H1 (cell line): Measurements from ENCODE around the gene PCDHB12. TPM values are rescaled to one million over a fixed set of nuclear protein-coding genes. Genes with fewer than 3 reads are reported as not detected.

Source experiments
- CTCF ChIA-PET: fragments of 300-600 bp; sonication (Branson Sonifier 250); formaldehyde crosslinking; loops from one replicate; lab custom pipeline; 2021; ENCODE audit not compliant: partially characterized antibody; lab: Charles Lee
- POLR2A ChIA-PET: fragments of 300-600 bp; sonication (Branson Sonifier 250); formaldehyde crosslinking; loops from one replicate; lab custom pipeline; 2021; ENCODE audit warnings: inconsistent platforms; ENCODE audit not compliant: partially characterized antibody; lab: Charles Lee
- DNase-seq, 2 experiments: peaks; one replicate each; pipeline versions ENCODE4 v3.0.0 to v3.0.0-alpha.2; 2010 to 2022; ENCODE audit warnings: low spot score in 2 of 2, low read depth in 1 of 2, mixed read lengths in 1 of 2
- FAIRE-seq: peaks from 2 replicates; lab custom pipeline; 2011; peaks lifted over from hg19 to GRCh38; lab: Jason Lieb, UNC
- H2AFZ ChIP-seq: 2 replicates; pipeline ENCODE4 v1.8.1; 2012; ENCODE audit warnings: low read length, inconsistent platforms
- H2AK5ac ChIP-seq: 2 replicates; pipeline ENCODE4 v1.6.1; 2013; ENCODE audit warnings: low read depth, low read length
- H2BK120ac ChIP-seq: replicated peaks from 2 replicates; pipeline ENCODE3; 2013; ENCODE audit warnings: low read depth, low read length, inconsistent platforms
- H2BK12ac ChIP-seq: 2 replicates; pipeline ENCODE4 v1.6.1; 2013; ENCODE audit warnings: low read depth, low read length
- H2BK15ac ChIP-seq: 2 replicates; pipeline ENCODE4 v1.6.1; 2013; ENCODE audit warnings: low read length
- H2BK20ac ChIP-seq: 2 replicates; pipeline ENCODE4 v1.6.1; 2013; ENCODE audit warnings: low read length
- H2BK5ac ChIP-seq: 2 replicates; pipeline ENCODE4 v1.6.1; 2013; ENCODE audit warnings: low read depth, low read length
- H3K14ac ChIP-seq: 2 replicates; pipeline ENCODE4 v1.6.1; 2013; ENCODE audit warnings: inconsistent platforms; ENCODE audit not compliant: insufficient read length
- H3K18ac ChIP-seq: 2 replicates; pipeline ENCODE4 v1.6.1; 2013; ENCODE audit warnings: low read length; ENCODE audit errors: extremely low read depth
- H3K23ac ChIP-seq: 2 replicates; pipeline ENCODE4 v1.6.1; 2013; ENCODE audit warnings: inconsistent platforms; ENCODE audit not compliant: insufficient read length
- H3K23me2 ChIP-seq: 2 replicates; pipeline ENCODE4 v1.6.1; 2013; ENCODE audit warnings: low read depth, low read length
- H3K27ac ChIP-seq: 2 replicates; pipeline ENCODE4 v1.6.1; 2011; ENCODE audit warnings: low read depth, low read length, inconsistent platforms
- H3K27me3 ChIP-seq, 4 experiments: replicated peaks in 1 of 4; 1 replicate in 1 of 4; 2 replicates in 3 of 4; pipeline versions ENCODE4 v1.6.1 to v1.8.1; 2011 to 2013; ENCODE audit warnings: low read length in 3 of 4, mild to moderate bottlenecking in 3 of 4, inconsistent platforms in 2 of 4, mixed read lengths in 2 of 4, moderate library complexity in 1 of 4; ENCODE audit not compliant: control insufficient read depth in 3 of 4, insufficient read depth in 3 of 4; ENCODE audit errors: extremely low read depth in 1 of 4
- H3K36me3 ChIP-seq, 4 experiments: 2 replicates each; pipeline versions ENCODE4 v1.6.1 to v1.8.1; 2011 to 2013; ENCODE audit warnings: mild to moderate bottlenecking in 4 of 4, low read length in 3 of 4, moderate library complexity in 2 of 4, control low read depth in 1 of 4, inconsistent platforms in 1 of 4; ENCODE audit not compliant: insufficient read depth in 4 of 4, control insufficient read depth in 2 of 4
- H3K4ac ChIP-seq: replicated peaks from 2 replicates; pipeline ENCODE3; 2013; ENCODE audit warnings: low read length, low read depth, mixed read lengths, inconsistent platforms; ENCODE audit not compliant: insufficient read length
- H3K4me1 ChIP-seq, 4 experiments: replicated peaks in 1 of 4; 1 replicate in 1 of 4; 2 replicates in 3 of 4; pipeline versions ENCODE4 v1.6.1 to v1.8.1; 2011 to 2013; ENCODE audit warnings: low read length in 3 of 4, inconsistent platforms in 2 of 4, mixed read lengths in 1 of 4; ENCODE audit not compliant: insufficient read depth in 4 of 4, control insufficient read depth in 3 of 4
- H3K4me2 ChIP-seq, 2 experiments: 2 replicates each; pipeline versions ENCODE4 v1.6.1 to v1.8.1; 2011 to 2013; ENCODE audit warnings: low read depth in 2 of 2, low read length in 2 of 2, control low read depth in 1 of 2, inconsistent platforms in 1 of 2, mild to moderate bottlenecking in 1 of 2; ENCODE audit not compliant: insufficient read depth in 1 of 2
- H3K4me3 ChIP-seq, 4 experiments: fragments of 200-600, 300-600 bp in 1 of 4; sonication (generic), shearing (Covaris generic), sonication (Bioruptor Twin) in 1 of 4; 2 replicates each; pipeline versions ENCODE4 v1.5.1 to v1.8.1; 2011 to 2016; ENCODE audit warnings: low read length in 4 of 4, low read depth in 3 of 4, control low read depth in 2 of 4, inconsistent platforms in 2 of 4, mild to moderate bottlenecking in 2 of 4, mixed read lengths in 1 of 4, moderate library complexity in 1 of 4; ENCODE audit not compliant: insufficient read depth in 2 of 4; ENCODE audit errors: extremely low read depth in 1 of 4
- H3K56ac ChIP-seq: replicated peaks from 2 replicates; pipeline ENCODE3; 2013; ENCODE audit warnings: low read depth, mild to moderate bottlenecking, mixed read lengths, low read length, inconsistent platforms; ENCODE audit not compliant: insufficient read length
- H3K79me1 ChIP-seq: 2 replicates; pipeline ENCODE4 v1.6.1; 2013; ENCODE audit warnings: low read depth, low read length, control low read depth
- H3K79me2 ChIP-seq, 2 experiments: 2 replicates each; pipeline versions ENCODE4 v1.6.1 to v1.8.1; 2012 to 2013; ENCODE audit warnings: low read length in 2 of 2, mild to moderate bottlenecking in 2 of 2, inconsistent platforms in 1 of 2; ENCODE audit not compliant: insufficient read depth in 2 of 2, control insufficient read depth in 1 of 2
- H3K9ac ChIP-seq, 4 experiments: replicated peaks in 1 of 4; 1 replicate in 1 of 4; 2 replicates in 3 of 4; pipeline versions ENCODE4 v1.6.1 to v1.8.1; 2011 to 2013; ENCODE audit warnings: low read depth in 3 of 4, low read length in 3 of 4, control low read depth in 2 of 4, mild to moderate bottlenecking in 2 of 4, moderate library complexity in 2 of 4, inconsistent platforms in 1 of 4; ENCODE audit errors: extremely low read depth in 1 of 4
- H3K9me3 ChIP-seq, 2 experiments: 2 replicates each; pipeline versions ENCODE4 v1.6.1 to v1.8.1; 2012 to 2013; ENCODE audit warnings: mild to moderate bottlenecking in 2 of 2, moderate library complexity in 2 of 2, control low read depth in 1 of 2, inconsistent platforms in 1 of 2, low read depth in 1 of 2, low read length in 1 of 2, mixed read lengths in 1 of 2; ENCODE audit not compliant: insufficient read depth in 2 of 2
- H4K20me1 ChIP-seq, 2 experiments: replicated peaks in 1 of 2; 2 replicates each; pipeline versions ENCODE3 to v1.8.1; 2011 to 2013; ENCODE audit warnings: inconsistent platforms in 2 of 2, low read length in 2 of 2, mild to moderate bottlenecking in 1 of 2; ENCODE audit not compliant: insufficient read depth in 2 of 2, control insufficient read depth in 1 of 2
- H4K5ac ChIP-seq: 2 replicates; pipeline ENCODE4 v1.6.1; 2013; ENCODE audit warnings: low read length, low read depth, mixed read lengths, inconsistent platforms; ENCODE audit not compliant: insufficient read length
- H4K8ac ChIP-seq: 2 replicates; pipeline ENCODE4 v1.8.0; 2013; ENCODE audit warnings: mild to moderate bottlenecking, moderate library complexity, low read length, inconsistent platforms; ENCODE audit not compliant: insufficient read depth; ENCODE audit errors: extremely low read depth
- H4K91ac ChIP-seq: replicated peaks from 2 replicates; pipeline ENCODE3; 2013; ENCODE audit warnings: low read length, mixed read lengths, inconsistent platforms; ENCODE audit not compliant: insufficient read length
- CBX5 ChIP-seq: fragments of 300-800, 300-1000 bp; sonication (generic); IDR thresholded peaks from 2 replicates; pipeline ENCODE4 v1.7.1; 2016; ENCODE audit warnings: antibody characterized with exemption, low read length, low read depth
- GTF2F1 ChIP-seq: IDR thresholded peaks from 2 replicates; pipeline ENCODE4 v1.6.1; 2012; ENCODE audit warnings: low read depth, low read length, improper control_type of control experiment, borderline replicate concordance
- KDM5A ChIP-seq: fragments of 200-600 bp; IDR thresholded peaks from 2 replicates; pipeline ENCODE4 v1.7.1; 2012; ENCODE audit warnings: mild to moderate bottlenecking, low read length, inconsistent platforms, mixed read lengths
- POLR2AphosphoS5 ChIP-seq: IDR thresholded peaks from 2 replicates; pipeline ENCODE4 v1.6.1; 2011; ENCODE audit warnings: low read depth, low read length
- SIRT6 ChIP-seq: IDR thresholded peaks from one replicate; pipeline ENCODE4 v1.7.1; 2012; ENCODE audit warnings: low read length, inconsistent platforms
- WGBS, 2 experiments: shearing (Covaris generic) in 1 of 2; methylation state at CpG; one replicate each; pipeline versions ENCODE4 v1.1.6 to v1.1.7; 2013 to 2015; ENCODE audit warnings: low lambda C conversion rate in 2 of 2, mixed read lengths in 2 of 2, inconsistent platforms in 1 of 2, low coverage in 1 of 2, missing lambda C conversion rate in 1 of 2; ENCODE audit not compliant: insufficient replicate concordance in 2 of 2, insufficient coverage in 1 of 2, insufficient read length in 1 of 2; ENCODE audit errors: extremely low coverage in 1 of 2, missing lambda C conversion rate in 1 of 2; 5-methylcytosine and 5-hydroxymethylcytosine counted together
- polyA plus RNA-seq, 7 experiments: library from polyadenylated mRNA; depleted of rRNA in 3 of 7; stranded (reverse) in 5 of 7; unstranded in 2 of 7; fragments of >200 nt in 5 of 7; fragments of 200-250 nt in 2 of 7; gene quantifications; 1 replicate in 5 of 7; 2 replicates in 1 of 7; 4 replicates in 1 of 7; pipeline versions ENCODE4 v1.2.1 to v1.2.3, GENCODE V29; 2011 to 2013; ENCODE audit warnings: missing spikeins in 2 of 7, mixed read lengths in 2 of 7
- total RNA-seq: library from RNA; stranded (reverse); fragmentation: NEBNext Ultra II Directional; extraction: Animal tissue kit (Norgen Biotek cat#: 25700); gene quantifications from 2 replicates; pipeline ENCODE4 v1.2.1, GENCODE V29; 2021
- TF ChIP-seq, protein P1 (sequence below): IDR thresholded peaks from 2 replicates; pipeline ENCODE4 v1.6.1; 2011; ENCODE audit warnings: low read length, improper control_type of control experiment

PCDHB12 gene
- total and polyA plus RNA-seq, 2 of the 8 experiments (the other 6 are each of a cell fraction or from before 2014, with no cell fraction given) = 1.1 to 2.0 TPM

DNA sequence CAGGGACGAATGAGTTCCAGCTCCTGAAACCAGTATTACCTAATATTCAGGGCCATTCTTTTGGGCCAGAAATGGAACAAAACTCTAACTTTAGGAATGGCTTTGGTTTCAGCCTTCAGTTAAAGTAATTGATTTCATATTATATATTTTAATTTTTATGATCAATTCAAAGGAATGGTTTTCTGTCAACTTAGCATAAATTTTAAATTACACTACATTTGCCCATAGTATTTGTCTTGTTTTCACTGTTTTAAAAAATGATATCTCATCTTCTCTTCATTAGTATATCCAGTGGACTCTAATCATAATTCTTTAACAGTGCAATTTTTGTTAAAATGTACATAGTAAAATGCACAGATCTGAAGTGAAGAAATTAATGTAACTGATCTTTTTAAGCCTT, 28.2 kb upstream of the PCDHB12 start:
- no peak overlapping the region for H4K8ac ChIP-seq
- no peak overlapping the region for H2BK5ac ChIP-seq
- no peak overlapping the region for H3K18ac ChIP-seq
- no peak overlapping the region for H2BK12ac ChIP-seq
- 87% methylated on average over 1 of the region's 1 CpG; no CpG with 5 or more reads in 1 of the 2 experiments for WGBS, 2 experiments
- H3K79me2 ChIP-seq = no peaks in the 10 kb centered on the region
- no peak overlapping the region for H3K23ac ChIP-seq
- no peak overlapping the region for H3K4ac ChIP-seq
- H3K4me3 ChIP-seq = no peak overlapping the region
- no peak overlapping the region for H2BK20ac ChIP-seq
- H4K20me1 ChIP-seq = no peaks in the 10 kb centered on the region
- no peaks in the 10 kb centered on the region for H3K79me1 ChIP-seq
- no peaks in the 10 kb centered on the region for H3K27me3 ChIP-seq
- no peaks in the 10 kb centered on the region for H3K23me2 ChIP-seq
- no peak overlapping the region for H2BK120ac ChIP-seq
- H2AFZ ChIP-seq = no peak overlapping the region
- TF ChIP-seq POLR2AphosphoS5 = no peak
- no peak for TF ChIP-seq CBX5
- TF ChIP-seq, protein P1, sequence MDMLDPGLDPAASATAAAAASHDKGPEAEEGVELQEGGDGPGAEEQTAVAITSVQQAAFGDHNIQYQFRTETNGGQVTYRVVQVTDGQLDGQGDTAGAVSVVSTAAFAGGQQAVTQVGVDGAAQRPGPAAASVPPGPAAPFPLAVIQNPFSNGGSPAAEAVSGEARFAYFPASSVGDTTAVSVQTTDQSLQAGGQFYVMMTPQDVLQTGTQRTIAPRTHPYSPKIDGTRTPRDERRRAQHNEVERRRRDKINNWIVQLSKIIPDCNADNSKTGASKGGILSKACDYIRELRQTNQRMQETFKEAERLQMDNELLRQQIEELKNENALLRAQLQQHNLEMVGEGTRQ = no peak
- TF ChIP-seq SIRT6 = no peak
- no peak for TF ChIP-seq KDM5A
- no peak for TF ChIP-seq GTF2F1
- POLR2A ChIA-PET = no interaction called here
- H4K91ac ChIP-seq = no peak overlapping the region
- no peak overlapping the region for H3K14ac ChIP-seq
- H3K4me2 ChIP-seq = no peak overlapping the region
- CTCF ChIA-PET = interaction anchor here (1.1 to 3.4 kb wide), 4 partner anchors 11 to 233 kb away, joined by 3 to 44 read pairs (median 22); partner anchors contain the start of genes PCDHB10, PCDHB14 and PCDHGA10
- no peak overlapping the region for H3K9ac ChIP-seq
- H2BK15ac ChIP-seq = no peak overlapping the region
- no peaks in the 10 kb centered on the region for H3K4me1 ChIP-seq
- no peaks in the 10 kb centered on the region; a peak in 1 of 4 replicates for H3K9me3 ChIP-seq
- no peak overlapping the region for H3K27ac ChIP-seq
- no peak overlapping the region for H2AK5ac ChIP-seq
- DNase-seq = no peak
- no peak overlapping the region for H4K5ac ChIP-seq
- no peak overlapping the region for H3K56ac ChIP-seq
- FAIRE-seq = no peak
- H3K36me3 ChIP-seq = no peaks in the 10 kb centered on the region
